Parathyroid adenoma (tissue), 2 donors: ENCODE measurements around the gene PCMTD2.
"Not testable (repeated sequence)": the region's sequence is repeated elsewhere in the genome, so short reads cannot be mapped to it uniquely, and the experiment has no call there.

Experiments
- H2AFZ ChIP-seq: fragments of 300-600 bp; sonication (generic); one replicate; pipeline ENCODE4 v1.7.0; 2017; ENCODE audit warnings: antibody characterized with exemption, mild to moderate bottlenecking
- H3K27ac ChIP-seq: fragments of 300-600 bp; sonication (generic); one replicate; pipeline ENCODE4 v1.7.0; 2017
- H3K27me3 ChIP-seq: fragments of 300-600 bp; sonication (generic); one replicate; pipeline ENCODE4 v1.7.0; 2017; ENCODE audit warnings: low read length; ENCODE audit not compliant: control insufficient read depth, insufficient read depth
- H3K36me3 ChIP-seq: fragments of 300-600 bp; sonication (generic); one replicate; pipeline ENCODE4 v1.7.0; 2017; ENCODE audit warnings: low read length; ENCODE audit not compliant: control insufficient read depth, insufficient read depth
- H3K4me1 ChIP-seq: fragments of 300-600 bp; sonication (generic); one replicate; pipeline ENCODE4 v1.7.0; 2017; ENCODE audit warnings: control low read depth
- H3K4me2 ChIP-seq: fragments of 300-600 bp; sonication (generic); one replicate; pipeline ENCODE4 v1.7.0; 2017; ENCODE audit warnings: low read length
- H3K4me3 ChIP-seq: fragments of 300-600 bp; sonication (generic); one replicate; pipeline ENCODE4 v1.7.0; 2017; ENCODE audit warnings: low read depth, low read length
- H3K79me2 ChIP-seq: fragments of 300-600 bp; sonication (generic); one replicate; pipeline ENCODE4 v1.7.0; 2017; ENCODE audit warnings: control low read depth
- H3K9ac ChIP-seq: fragments of 300-600 bp; sonication (generic); one replicate; pipeline ENCODE4 v1.7.0; 2017; ENCODE audit warnings: mild to moderate bottlenecking
- H3K9me3 ChIP-seq: fragments of 300-600 bp; sonication (generic); one replicate; pipeline ENCODE4 v1.7.0; 2017; ENCODE audit warnings: low read length; ENCODE audit not compliant: control insufficient read depth
- CTCF ChIP-seq: fragments of 300-600 bp; sonication (generic); IDR thresholded peaks from one replicate; pipeline ENCODE4 v1.7.0; 2017; ENCODE audit warnings: antibody characterized with exemption, mild to moderate bottlenecking
- donor health status: primary hyperparathyroidism.

PCMTD2 gene

DNA sequence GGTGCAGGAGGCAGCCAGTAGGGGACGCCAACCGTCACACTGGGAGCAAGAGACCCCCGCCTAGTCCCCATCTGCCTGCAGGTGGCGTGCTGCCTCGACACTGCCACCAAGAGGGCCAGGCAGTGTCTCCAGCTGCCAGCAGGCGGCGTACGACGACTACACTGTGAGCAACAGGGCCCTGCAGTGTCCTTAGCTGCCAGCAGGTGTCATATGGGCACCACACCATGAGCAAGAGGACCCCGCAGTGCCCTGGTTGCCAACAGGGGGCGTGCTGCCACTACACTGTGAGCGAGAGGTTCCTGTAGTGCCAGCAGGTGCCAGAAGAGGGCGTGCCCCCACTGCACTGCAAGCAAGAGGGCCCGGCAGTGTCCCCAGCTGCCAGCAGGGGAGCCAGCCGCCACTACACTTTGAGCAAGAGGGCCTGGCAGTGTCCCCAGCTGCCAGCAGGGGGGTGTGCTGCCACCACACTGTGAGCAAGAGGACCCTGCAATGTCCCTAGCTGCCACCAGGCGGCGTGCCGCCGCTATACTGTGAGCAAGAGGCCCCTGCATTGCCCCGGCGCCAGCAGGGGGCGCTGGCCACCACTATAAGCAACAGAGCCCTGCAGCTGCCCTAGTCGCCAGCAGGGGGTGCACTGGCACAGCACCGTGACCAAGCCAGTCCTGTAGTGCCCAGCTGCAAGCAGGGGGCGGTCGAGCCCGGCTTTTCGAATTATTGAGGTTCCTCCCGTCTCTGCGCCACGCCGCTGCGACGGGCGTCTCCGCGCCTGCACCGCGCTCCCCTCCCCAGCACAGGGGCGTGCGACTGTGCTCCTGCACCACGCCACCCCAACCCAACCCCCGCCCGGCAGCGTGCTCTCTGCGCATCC is 30.3 kb downstream of the PCMTD2 start:
- H3K36me3 ChIP-seq, H3K9ac ChIP-seq, H3K9me3 ChIP-seq, H3K4me3 ChIP-seq, H2AFZ ChIP-seq, H3K4me2 ChIP-seq, H3K27ac ChIP-seq, H3K27me3 ChIP-seq, H3K79me2 ChIP-seq, H3K4me1 ChIP-seq: not testable (repeated sequence)
- TF ChIP-seq CTCF, result peak; percentile 81

DNA sequence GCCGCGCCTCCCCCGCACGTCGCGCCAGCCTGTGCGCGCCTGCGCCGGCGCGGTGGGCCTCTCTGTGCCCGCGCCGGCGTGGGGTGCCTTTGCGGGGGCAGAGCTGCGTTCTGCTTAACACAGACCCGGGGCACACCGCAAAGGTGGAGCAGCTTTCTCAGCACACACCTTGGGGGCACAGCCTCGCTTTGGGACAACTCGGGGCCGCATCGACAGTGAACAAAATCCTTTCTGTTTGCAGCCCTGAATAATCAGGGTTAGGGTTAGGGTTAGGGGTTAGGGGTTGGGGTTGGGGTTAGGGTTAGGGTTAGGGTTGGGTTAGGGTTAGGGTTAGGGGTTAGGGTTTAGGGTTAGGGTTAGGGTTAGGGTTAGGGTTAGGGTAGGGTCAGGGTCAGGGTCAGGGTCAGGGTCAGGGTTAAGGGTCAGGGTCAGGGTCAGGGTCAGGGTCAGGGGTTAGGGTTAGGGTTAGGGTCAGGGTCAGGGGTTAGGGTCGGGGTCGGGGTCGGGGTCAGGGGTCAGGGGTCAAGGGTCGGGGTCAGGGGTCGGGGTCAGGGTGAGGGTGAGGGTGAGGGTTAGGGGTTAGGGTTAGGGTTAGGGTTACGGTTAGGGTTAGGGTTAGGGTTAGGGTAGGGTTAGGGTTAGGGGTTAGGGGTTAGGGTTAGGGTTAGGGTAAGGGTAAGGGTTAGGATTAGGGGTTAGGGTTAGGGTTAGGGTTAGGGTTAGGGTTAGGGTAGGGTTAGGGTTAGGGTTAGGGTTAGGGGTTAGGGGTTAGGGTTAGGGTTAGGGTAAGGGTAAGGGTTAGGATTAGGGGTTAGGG is 31.1 kb downstream of the PCMTD2 start:
- not testable (repeated sequence) for H3K9me3 ChIP-seq, H3K36me3 ChIP-seq, H3K4me1 ChIP-seq

GRCh38 chr20:64287264-64287590 is 31.7 kb downstream of the PCMTD2 start:
- H2AFZ ChIP-seq, H3K4me1 ChIP-seq, H3K4me2 ChIP-seq, H3K79me2 ChIP-seq, H3K27ac ChIP-seq, H3K9me3 ChIP-seq, H3K27me3 ChIP-seq, H3K4me3 ChIP-seq, H3K36me3 ChIP-seq, H3K9ac ChIP-seq: not testable (repeated sequence)

More for the DNA sequence above, 31.1 kb downstream of the PCMTD2 start:
- H3K27ac ChIP-seq, H3K79me2 ChIP-seq, H2AFZ ChIP-seq, H3K4me2 ChIP-seq, H3K9ac ChIP-seq, H3K27me3 ChIP-seq, H3K4me3 ChIP-seq: not testable (repeated sequence)

DNA sequence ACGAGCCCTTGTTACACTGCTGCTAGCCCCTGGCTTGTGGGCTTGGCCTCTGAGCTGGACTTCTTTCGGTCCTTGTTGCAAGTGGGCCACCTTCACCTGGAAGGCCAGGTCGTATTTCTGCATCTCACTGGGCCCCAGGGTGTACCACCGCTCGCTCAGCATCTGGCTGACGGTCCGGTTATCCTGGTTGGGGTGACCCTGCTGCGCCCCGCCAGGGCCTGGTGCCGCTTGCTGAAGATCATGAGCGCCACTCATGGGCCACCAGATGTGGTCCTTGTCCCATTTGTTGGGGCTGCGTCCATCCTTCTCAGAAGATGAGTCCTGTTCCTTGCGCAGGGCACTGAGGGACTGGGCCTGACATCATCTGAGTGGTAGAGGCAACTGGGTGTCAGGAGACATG is 36.6 kb downstream of the PCMTD2 start:
- not testable (repeated sequence) for H3K36me3 ChIP-seq, H3K79me2 ChIP-seq

DNA sequence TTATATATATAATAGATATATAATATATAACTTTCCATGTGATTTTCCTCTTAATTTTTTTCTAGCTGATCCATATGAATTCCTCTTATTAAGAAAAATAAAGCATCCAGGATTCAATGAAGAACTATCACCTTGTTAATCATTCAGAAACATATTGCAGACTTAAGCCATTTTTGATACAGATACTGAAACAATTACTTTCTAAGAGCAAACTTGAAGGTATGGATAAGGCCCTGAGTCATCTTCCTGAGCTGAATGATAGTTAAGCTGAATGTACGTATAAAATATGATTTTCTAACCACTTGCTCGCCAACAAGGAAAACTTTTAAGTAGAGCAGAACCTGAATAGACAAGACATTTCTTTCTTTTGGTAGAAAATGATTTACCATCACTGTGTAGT is 47.5 kb downstream of the PCMTD2 start:
- not testable (repeated sequence) for H3K4me2 ChIP-seq, H3K27me3 ChIP-seq, H3K27ac ChIP-seq, H3K4me1 ChIP-seq, H2AFZ ChIP-seq, H3K9ac ChIP-seq, H3K4me3 ChIP-seq, H3K79me2 ChIP-seq, H3K36me3 ChIP-seq, H3K9me3 ChIP-seq

More for the DNA sequence above, 36.6 kb downstream of the PCMTD2 start:
- not testable (repeated sequence) for H3K4me1 ChIP-seq, H3K4me3 ChIP-seq, H3K9ac ChIP-seq, H2AFZ ChIP-seq, H3K27ac ChIP-seq, H3K27me3 ChIP-seq, H3K9me3 ChIP-seq, H3K4me2 ChIP-seq

- H3K27me3 ChIP-seq, H3K9me3 ChIP-seq, H3K36me3 ChIP-seq: not testable (repeated sequence)
Measured at GRCh38 chr20:64313761-64314160, 58.2 kb downstream of the PCMTD2 start.

GRCh38 chr20:64315381-64315780 is 59.8 kb downstream of the PCMTD2 start:
- not testable (repeated sequence) for H3K27me3 ChIP-seq, H2AFZ ChIP-seq, H3K4me2 ChIP-seq, H3K9me3 ChIP-seq, H3K9ac ChIP-seq, H3K4me1 ChIP-seq, H3K4me3 ChIP-seq, H3K79me2 ChIP-seq, H3K27ac ChIP-seq, H3K36me3 ChIP-seq

More at GRCh38 chr20:64313761-64314160, 58.2 kb downstream of the PCMTD2 start:
- not testable (repeated sequence) for H2AFZ ChIP-seq, H3K9ac ChIP-seq, H3K4me3 ChIP-seq, H3K4me2 ChIP-seq, H3K79me2 ChIP-seq, H3K4me1 ChIP-seq, H3K27ac ChIP-seq

DNA sequence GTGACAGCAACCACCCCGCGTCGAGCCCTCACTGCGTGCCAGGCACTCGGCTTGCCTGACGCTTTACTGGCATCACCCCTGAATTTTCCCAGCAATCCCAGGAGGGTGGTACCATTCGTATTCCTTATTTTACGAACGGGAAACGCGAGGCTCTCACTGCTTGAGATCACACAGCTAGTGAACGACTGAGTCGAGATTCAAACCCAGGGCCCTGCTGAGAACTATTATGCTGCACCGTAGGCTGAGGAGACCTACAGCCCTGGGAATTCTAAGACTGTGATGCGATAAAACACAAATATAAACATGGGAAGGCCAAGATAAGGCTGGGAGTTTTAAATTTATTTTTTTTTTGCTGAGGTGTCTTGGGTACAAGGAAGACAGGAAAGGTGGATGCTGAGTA is 60.3 kb downstream of the PCMTD2 start:
- H3K4me3 ChIP-seq, result not testable (repeated sequence)

More for the DNA sequence above, 60.3 kb downstream of the PCMTD2 start:
- H2AFZ ChIP-seq, result peak overlapping the region; percentile 75
- H3K27ac ChIP-seq, H3K36me3 ChIP-seq, H3K4me2 ChIP-seq, H3K9ac ChIP-seq, H3K4me1 ChIP-seq, H3K27me3 ChIP-seq, H3K79me2 ChIP-seq, H3K9me3 ChIP-seq: not testable (repeated sequence)
